Astrocyte of the cerebellum (primary cell): ENCODE results near the gene ERF.

Experiments used
- DNase-seq: peaks from one replicate; pipeline ENCODE4 v3.0.0-alpha.2; 2011; ENCODE audit warnings: low read depth
- H3K4me3 ChIP-seq: 2 replicates; pipeline ENCODE4 v1.5.1; 2011; ENCODE audit warnings: mild to moderate bottlenecking, low read depth, low read length, moderate library complexity
- in situ Hi-C: cut with HindIII; loops from 2 replicates; pipeline ENCODE4 v1.10.0; 2017; ENCODE audit warnings: low sequenced_read_pairs
- TF ChIP-seq, protein P1 (sequence below): IDR thresholded peaks from 2 replicates; pipeline ENCODE4 v1.5.1; 2012; ENCODE audit warnings: low read length, low read depth, moderate library complexity, mild to moderate bottlenecking; ENCODE audit errors: missing control alignments

The ERF gene

DNA sequence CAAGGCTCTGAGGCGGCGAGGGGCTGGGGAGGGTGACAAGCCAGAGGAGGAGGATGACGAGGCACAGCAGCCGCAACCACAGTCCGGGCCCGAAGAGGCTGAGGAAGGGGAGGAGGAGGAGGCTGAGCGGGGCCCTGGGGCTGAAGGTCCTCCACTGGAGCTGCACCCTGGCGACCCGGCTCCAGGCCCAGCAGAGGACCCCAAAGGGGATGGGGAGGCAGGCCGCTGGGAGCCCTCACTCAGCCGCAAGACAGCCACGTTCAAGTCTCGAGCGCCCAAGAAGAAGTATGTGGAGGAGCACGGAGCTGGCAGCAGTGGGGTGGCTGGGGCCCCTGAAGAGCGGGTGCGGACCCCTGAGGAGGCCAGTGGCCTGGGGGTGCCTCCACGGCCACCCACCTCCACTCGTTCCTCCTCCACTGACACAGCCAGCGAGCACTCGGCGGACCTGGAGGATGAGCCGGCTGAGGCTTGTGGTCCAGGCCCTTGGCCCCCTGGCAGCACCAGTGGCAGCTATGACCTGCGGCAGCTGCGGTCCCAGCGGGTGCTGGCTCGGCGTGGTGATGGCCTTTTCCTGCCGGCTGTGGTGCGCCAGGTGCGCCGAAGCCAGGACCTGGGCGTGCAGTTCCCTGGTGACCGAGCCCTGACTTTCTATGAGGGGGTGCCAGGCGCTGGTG, 17.1 kb upstream of the ERF start:
- no peak overlapping the region for H3K4me3 ChIP-seq
- in situ Hi-C loops, result no loop called here
- TF ChIP-seq, protein P1, sequence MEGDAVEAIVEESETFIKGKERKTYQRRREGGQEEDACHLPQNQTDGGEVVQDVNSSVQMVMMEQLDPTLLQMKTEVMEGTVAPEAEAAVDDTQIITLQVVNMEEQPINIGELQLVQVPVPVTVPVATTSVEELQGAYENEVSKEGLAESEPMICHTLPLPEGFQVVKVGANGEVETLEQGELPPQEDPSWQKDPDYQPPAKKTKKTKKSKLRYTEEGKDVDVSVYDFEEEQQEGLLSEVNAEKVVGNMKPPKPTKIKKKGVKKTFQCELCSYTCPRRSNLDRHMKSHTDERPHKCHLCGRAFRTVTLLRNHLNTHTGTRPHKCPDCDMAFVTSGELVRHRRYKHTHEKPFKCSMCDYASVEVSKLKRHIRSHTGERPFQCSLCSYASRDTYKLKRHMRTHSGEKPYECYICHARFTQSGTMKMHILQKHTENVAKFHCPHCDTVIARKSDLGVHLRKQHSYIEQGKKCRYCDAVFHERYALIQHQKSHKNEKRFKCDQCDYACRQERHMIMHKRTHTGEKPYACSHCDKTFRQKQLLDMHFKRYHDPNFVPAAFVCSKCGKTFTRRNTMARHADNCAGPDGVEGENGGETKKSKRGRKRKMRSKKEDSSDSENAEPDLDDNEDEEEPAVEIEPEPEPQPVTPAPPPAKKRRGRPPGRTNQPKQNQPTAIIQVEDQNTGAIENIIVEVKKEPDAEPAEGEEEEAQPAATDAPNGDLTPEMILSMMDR, result no peak
- no peak for DNase-seq

DNA sequence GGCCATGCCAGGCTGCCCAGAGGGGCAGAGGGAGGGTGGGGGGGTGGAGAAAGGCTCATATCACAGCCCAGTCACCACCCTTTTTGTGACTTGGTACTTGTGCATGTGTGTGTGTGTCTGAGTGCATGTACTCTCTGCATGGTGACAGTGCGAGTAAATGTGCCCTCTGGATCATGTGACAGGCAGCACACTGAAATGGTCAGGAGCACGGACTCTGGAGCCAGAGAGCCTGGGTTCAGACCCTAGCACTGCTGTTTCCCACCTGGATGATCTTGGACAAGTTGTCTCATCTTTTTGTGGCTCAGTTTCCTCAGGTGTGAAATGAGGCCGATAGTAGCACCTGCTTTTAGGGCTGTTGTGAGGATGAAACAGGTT, 16.1 kb upstream of the ERF start:
- peak overlapping the region; percentile 67 for H3K4me3 ChIP-seq
- TF ChIP-seq, protein P1, result no peak
- in situ Hi-C loops, result no loop called here
- DNase-seq, result no peak

DNA sequence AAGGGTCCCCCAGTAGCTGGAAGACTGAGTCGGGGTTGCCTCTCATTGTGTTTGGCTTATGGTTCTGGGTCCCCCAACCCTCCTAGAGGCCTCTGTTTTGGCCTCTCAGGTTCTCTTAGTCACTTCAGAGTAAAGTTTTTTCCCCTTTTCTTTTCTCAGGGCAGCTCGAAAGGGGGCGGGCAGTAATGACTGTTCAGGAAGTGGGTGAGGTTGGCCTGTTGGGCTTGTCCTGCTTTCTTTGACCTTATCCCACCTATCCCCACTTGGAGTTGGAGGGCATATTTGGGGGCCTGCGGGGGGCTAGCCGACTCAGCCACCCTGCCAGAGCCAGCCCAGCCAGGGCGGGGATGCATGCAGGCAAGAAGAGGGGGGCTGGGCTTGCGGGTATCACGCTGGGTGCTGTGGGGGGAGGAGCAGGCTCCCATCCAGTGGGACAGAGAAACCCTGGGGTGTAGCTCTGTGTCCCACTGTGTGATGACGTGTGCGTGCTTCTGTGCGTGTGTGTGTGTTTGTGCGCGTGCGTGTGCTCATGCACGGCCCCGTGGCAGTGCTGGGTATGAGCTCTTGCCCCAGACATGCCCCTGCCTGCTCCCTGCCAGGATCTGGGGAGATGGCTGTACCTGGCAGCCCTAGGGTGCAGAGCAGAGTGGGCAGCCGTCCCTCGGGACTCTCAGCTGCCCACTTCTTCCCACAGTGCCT, 15.6 kb upstream of the ERF start:
- DNase-seq, result no peak
- TF ChIP-seq, protein P1, result no peak
- in situ Hi-C loops, result no loop called here
- peak overlapping the region; percentile 67 for H3K4me3 ChIP-seq

DNA sequence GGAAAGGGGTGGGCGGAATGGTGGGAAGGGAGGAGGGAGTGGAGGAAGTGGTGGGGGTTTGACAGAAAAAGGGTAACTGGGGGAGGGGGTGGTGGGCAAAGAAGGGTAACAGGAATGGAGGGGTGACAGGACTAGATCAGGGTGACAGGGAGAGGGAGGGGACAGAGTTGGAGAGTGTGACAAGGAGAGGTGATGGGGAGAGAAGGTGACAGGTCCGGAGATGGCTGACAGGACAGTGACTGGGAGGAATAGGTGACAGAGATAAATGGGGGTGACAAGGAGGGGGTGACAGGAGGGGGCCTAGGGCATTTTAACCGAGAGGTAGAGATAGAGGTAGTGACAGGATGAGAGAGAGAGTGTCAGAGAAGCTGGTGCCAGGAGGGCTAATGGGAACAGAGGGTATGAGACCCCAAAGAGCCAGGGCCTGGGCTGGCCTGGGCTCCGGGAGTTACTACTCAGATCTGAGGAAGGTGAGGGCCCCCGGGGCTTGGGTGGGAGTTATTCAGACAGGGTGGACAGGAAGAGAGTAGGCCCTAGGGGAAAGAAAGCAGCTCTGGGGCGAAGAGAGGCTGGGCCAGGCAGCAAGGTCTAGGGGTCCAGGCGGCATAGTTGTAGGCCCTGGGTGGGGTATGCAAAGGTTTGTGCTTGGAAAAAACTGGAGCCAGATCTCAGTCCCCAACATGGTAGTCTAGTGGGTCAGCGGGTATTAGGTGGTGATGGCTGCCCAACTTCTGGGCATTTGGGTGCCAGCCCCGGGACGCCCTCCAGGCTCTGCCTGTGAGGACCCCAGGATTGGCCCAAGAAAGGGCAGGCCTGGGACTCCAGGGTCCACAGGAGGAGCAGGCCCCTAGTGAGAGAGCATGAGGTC, 14.8 kb upstream of the ERF start:
- H3K4me3 ChIP-seq, result peak overlapping the region; percentile 67
- no peak for DNase-seq
- TF ChIP-seq, protein P1, result no peak
- in situ Hi-C loops, result no loop called here

DNA sequence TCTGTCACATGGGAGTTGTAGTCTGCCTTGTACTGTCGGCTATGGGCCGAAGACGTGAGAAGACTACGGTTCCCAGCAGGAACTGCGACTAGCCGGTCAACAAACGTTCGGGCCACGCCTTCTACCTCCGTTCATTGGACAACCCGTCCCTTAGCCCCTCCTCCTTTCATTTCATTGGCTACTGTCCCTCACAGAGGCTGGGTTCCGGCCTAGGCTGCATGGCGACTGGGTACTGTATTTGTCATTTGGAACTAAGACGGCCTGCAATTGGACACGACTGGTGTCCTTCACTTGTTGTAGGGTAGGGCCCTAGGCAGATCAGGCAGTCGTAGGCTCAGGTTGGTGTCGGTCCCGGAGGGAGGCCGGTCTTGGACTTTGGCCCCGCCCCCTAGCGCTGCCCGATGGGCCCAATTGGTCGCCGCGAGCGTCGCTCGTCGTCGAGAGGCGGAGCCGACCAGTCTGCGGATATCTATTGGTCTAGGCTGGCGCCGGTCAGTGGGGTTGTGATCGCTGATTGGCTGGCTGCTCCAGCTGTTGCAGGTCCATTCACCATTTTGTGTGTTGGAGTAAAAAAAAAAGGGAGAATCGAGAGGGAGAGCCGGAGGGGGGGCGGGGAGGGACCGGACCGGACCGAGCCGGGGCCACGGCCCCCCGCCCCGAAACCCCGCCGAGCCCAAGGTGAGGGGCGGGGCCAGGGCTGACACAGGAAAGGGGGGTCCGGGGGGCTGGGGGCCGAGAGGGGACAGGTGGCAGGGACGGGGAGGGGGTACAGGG, 14.0 kb upstream of the ERF start, which contains the start of gene CIC:
Gene CIC, plus strand, starts transcription at position 549 of the 774 bp plus-strand sequence. CDS start 2,532 bp downstream, outside the sequence.
- in situ Hi-C loops, result no loop called here
- H3K4me3 ChIP-seq, result peak within 1 kb of the TSS; percentile 67
- TF ChIP-seq, protein P1, result no peak
- peak; percentile 100 for DNase-seq
